HepG2 (cell line): Measurements from ENCODE around the gene KIAA0232.
"Not testable (repeated sequence)": the region's sequence is repeated elsewhere in the genome, so short reads cannot be mapped to it uniquely, and the experiment has no call there.

ENCODE experiments used
- CTCF ChIP-seq: sonication (generic); formaldehyde crosslinking; IDR thresholded peaks from 2 replicates; pipeline ENCODE4 v1.5.0; 2020; ENCODE audit warnings: mild to moderate bottlenecking, missing genetic modification reagents, moderate library complexity
- DDIT3 ChIP-seq: sonication (generic); formaldehyde crosslinking; IDR thresholded peaks from 2 replicates; pipeline ENCODE4 v1.4.0; 2020; ENCODE audit warnings: mild to moderate bottlenecking, missing genetic modification reagents
- EZH2 ChIP-seq: conservative IDR thresholded peaks from 2 replicates; pipeline ENCODE4 v1.6.1; 2012; ENCODE audit warnings: mild to moderate bottlenecking, low read depth, low read length, moderate library complexity
- HES4 ChIP-seq: sonication (generic); formaldehyde crosslinking; IDR thresholded peaks from 2 replicates; pipeline ENCODE4 v1.9.0; 2021; ENCODE audit warnings: mild to moderate bottlenecking, missing genetic modification reagents, borderline replicate concordance
- JUN ChIP-seq: sonication (generic); formaldehyde crosslinking; IDR thresholded peaks from 2 replicates; pipeline ENCODE4 v1.4.0; 2020; ENCODE audit warnings: mild to moderate bottlenecking, missing genetic modification reagents
- MAX ChIP-seq: IDR thresholded peaks from 2 replicates; pipeline ENCODE4 v1.6.1; 2012; ENCODE audit warnings: inconsistent platforms
- NFE2 ChIP-seq: sonication (generic); formaldehyde crosslinking; IDR thresholded peaks from 2 replicates; pipeline ENCODE4 v1.4.0; 2020; ENCODE audit warnings: missing genetic modification reagents
- NR1H2 ChIP-seq: sonication (generic); formaldehyde crosslinking; IDR thresholded peaks from 2 replicates; pipeline ENCODE4 v1.8.1; 2022; ENCODE audit warnings: low read depth, missing genetic modification reagents, borderline replicate concordance
- POLR2A ChIP-seq, 2 experiments: IDR thresholded peaks; 2 replicates each; pipeline ENCODE4 v1.6.1; 2011; ENCODE audit warnings: low read depth in 2 of 2, low read length in 2 of 2, mild to moderate bottlenecking in 1 of 2, moderate library complexity in 1 of 2; ENCODE audit not compliant: insufficient read depth in 1 of 2
- REST ChIP-seq, 2 experiments: IDR thresholded peaks; 2 replicates each; pipeline ENCODE4 v1.6.1; 2011 to 2012; ENCODE audit warnings: low read length in 2 of 2, borderline replicate concordance in 1 of 2, low read depth in 1 of 2, mild to moderate bottlenecking in 1 of 2, moderate library complexity in 1 of 2
- SIN3A ChIP-seq: IDR thresholded peaks from 2 replicates; pipeline ENCODE4 v1.6.1; 2011; ENCODE audit warnings: low read depth, mild to moderate bottlenecking, control low read depth, low read length, borderline replicate concordance
- SMAD1 ChIP-seq: sonication (generic); formaldehyde crosslinking; IDR thresholded peaks from 2 replicates; pipeline ENCODE4 v1.4.0; 2020; ENCODE audit warnings: missing genetic modification reagents, low read depth, mild to moderate bottlenecking, borderline replicate concordance
- ZBTB33 ChIP-seq: sonication (generic); formaldehyde crosslinking; IDR thresholded peaks from 2 replicates; pipeline ENCODE4 v1.4.0; 2020; ENCODE audit warnings: missing genetic modification reagents
- ZBTB4 ChIP-seq: sonication (generic); formaldehyde crosslinking; IDR thresholded peaks from 2 replicates; pipeline ENCODE4 v1.4.0; 2020; ENCODE audit warnings: missing genetic modification reagents, mild to moderate bottlenecking, borderline replicate concordance

- TF ChIP-seq EZH2; NR1H2 (CRISPR knock-in tag); DDIT3 (CRISPR knock-in tag); SMAD1 (CRISPR knock-in tag); ZBTB4; HES4 (CRISPR knock-in tag); NFE2; CTCF; MAX; SIN3A; ZBTB33 (CRISPR knock-in tag); REST (IDR thresholded peaks at IDR 0.05; ENCODE audit: borderline replicate concordance in 1 of 2, low read depth in 1 of 2, low read length in 2 of 2); POLR2A (IDR thresholded peaks at IDR 0.05; ENCODE audit: insufficient read depth in 1 of 2, low read depth in 2 of 2, low read length in 2 of 2); JUN (CRISPR knock-in tag): not testable (repeated sequence)
These were observed 54.6 kb downstream of the KIAA0232 start for GRCh38 chr4:6837106-6837505.
